Measurements from ENCODE around the gene DNAJB13. TPM values are rescaled to one million over a fixed set of nuclear protein-coding genes. Genes with fewer than 3 reads are reported as not detected.
"Not testable (repeated sequence)": the region's sequence is repeated elsewhere in the genome, so short reads cannot be mapped to it uniquely, and the experiment has no call there.

Gene DNAJB13, protein sequence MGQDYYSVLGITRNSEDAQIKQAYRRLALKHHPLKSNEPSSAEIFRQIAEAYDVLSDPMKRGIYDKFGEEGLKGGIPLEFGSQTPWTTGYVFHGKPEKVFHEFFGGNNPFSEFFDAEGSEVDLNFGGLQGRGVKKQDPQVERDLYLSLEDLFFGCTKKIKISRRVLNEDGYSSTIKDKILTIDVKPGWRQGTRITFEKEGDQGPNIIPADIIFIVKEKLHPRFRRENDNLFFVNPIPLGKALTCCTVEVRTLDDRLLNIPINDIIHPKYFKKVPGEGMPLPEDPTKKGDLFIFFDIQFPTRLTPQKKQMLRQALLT
- not detected for total RNA-seq
- long read RNA-seq, result 0 reads

DNA sequence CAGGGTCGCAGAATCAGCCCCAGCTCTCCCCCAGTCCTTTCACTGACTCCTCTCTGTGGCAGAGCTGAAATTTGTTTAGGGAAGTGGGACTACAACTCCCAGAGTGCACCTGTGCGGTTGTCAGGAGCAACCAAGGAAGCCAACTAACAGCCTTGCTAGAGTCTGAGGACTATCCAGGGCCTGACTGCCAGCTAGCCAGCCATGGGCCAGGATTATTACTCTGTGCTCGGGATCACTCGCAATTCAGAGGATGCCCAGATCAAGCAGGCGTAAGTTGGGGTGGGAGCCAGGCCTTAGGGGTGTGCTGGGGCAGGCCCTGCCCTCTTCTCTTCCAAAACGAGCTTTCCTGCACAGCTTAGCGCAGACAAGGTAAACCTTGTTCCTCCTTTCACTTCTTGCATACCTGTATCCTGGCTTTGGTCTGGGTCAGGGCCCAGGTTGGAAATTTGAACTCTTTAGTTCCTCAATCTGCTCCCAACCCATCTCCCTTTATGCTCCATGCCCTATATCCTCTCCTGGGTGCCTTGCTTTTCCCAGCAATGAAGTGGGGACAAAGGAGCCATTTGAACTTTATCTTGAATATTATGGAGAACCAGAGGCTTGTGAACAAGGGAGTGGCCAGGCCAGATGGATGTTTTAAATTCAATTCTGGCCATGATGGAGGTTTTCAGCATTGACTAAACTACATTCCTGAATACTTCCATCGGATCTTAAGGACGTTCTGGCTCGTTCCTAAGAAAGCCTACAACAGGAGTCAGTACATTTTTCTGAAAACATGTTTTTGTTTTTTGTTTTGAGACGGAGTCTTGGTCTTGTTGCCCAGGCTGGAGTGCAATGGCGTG, at the start of gene DNAJB13:
Gene DNAJB13 (plus strand): TSS at position 158 of the 842 bp plus-strand sequence. CDS start 44 bp downstream, at position 202.
- no peak for DNase-seq (ENCODE audit: low spot score)

GRCh38 chr11:73902303-73902702, 48.5 kb upstream of the DNAJB13 start:
- DNase-seq (ENCODE audit: low spot score), result no peak

GRCh38 chr11:73907191-73907590, 43.6 kb upstream of the DNAJB13 start:
- no peak for DNase-seq (ENCODE audit: low spot score)

- DNase-seq (ENCODE audit: low spot score), result no peak
Measured at GRCh38 chr11:73912026-73912425, 38.8 kb upstream of the DNAJB13 start.

DNA sequence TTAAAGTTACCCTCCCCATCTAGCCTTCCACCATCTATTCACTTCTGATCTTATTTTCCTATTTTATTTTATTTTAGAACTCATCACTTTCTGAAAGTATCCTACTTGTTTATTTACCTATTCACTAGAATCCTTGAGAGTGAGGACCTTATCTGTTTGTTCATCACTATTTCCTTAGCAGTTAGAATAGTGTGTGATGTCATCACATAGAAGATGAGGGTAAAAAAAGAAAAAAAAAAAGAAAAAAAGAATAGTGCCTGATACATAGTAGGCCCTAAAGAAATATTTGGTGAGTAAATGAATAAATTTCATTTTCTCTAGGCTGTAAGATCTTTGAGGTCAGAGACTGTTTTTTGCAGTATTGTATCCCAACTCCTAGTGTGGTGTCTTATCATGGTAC, 37.4 kb upstream of the DNAJB13 start:
- DNase-seq (ENCODE audit: low spot score), result no peak

- no peak for DNase-seq (ENCODE audit: low spot score)
Measured at GRCh38 chr11:73914284-73914683, 36.5 kb upstream of the DNAJB13 start.

DNA sequence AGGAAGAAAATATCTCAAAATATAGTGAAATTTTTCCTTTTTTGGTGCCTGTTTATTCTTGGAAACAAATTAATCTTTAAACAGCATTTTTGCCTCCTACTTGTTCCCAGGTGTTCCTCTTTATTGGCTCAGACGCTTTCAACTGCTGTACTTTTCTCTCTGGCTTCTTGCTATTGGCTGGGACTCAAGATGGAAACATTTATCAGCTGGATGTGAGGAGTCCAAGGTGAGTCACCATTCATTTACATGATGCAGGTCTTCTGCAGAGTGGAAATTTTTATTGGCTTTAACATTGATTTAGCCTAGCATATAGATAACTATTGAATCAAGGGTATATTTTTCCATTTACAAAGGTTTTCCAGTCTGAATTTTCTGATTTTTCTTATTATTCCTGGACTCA, 34.4 kb upstream of the DNAJB13 start:
- DNase-seq (ENCODE audit: low spot score), result no peak

GRCh38 chr11:73921180-73921579, 29.6 kb upstream of the DNAJB13 start:
- no peak for DNase-seq (ENCODE audit: low spot score)

DNA sequence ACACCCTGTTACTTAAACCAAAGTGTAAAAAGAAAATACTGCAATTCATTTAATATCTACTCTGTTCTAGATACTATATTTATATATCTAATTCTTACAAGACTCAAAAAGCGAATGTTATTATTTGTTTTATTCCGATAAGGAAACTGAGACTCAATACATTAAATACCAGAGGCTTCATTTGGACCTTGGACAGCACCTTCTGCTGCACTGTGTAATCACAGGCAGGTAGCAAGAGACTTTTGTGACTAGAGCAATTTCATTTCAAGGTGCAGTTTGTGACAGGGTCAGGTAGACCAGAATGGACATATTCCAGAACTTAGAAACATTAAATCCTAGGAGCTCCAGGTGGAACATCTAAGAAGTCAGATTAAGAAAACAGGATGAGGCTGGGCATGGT, 21.4 kb upstream of the DNAJB13 start:
- no peak for DNase-seq (ENCODE audit: low spot score)

DNA sequence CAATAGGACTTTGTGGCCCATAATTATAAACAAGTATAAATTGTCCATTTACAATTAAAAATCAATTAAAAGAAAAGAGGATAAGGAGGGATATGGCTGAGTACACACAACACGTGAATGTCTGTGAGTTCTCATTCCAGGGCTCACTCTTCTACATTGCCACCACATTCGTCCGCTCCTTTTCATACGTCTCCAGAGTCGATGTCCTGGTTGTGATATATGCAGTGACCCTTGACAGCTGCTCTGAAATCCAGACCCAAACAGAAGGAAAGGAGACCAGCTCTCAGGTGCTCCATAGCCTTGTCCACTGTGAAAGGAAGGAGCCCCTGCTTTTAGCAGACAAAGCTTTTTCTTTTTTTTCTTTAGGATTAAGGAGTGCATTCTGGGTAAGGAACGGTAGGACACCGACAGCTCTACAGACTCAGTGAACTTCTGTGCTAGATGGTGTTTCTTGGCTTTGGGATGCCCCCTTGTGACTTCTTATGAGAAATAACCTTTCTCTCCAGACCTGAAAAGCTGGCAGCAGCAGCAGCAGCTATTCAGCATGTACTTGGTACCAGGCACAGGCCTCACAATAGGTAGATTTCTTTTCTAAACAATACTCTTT, 19.7 kb upstream of the DNAJB13 start:
- no peak for DNase-seq (ENCODE audit: low spot score)

DNA sequence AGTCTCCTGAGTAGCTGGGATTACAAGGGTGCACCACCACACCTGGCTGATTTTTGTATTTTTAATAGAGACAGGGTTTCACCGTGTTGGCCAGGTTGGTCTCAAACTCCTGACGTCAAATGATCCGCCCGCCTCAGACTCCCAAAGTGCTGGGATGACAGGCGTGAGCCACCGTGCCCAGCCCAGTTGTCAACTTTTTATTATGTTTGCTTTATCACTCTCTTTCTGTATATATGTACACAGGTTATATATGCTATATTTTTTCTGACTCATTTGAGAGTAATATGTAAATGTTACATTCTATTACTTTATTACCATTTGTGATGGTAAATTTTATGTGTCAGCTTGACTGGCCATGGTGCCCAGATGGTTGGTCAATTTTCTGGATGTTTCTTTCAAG, 18.9 kb upstream of the DNAJB13 start:
- no peak for DNase-seq (ENCODE audit: low spot score)

DNA sequence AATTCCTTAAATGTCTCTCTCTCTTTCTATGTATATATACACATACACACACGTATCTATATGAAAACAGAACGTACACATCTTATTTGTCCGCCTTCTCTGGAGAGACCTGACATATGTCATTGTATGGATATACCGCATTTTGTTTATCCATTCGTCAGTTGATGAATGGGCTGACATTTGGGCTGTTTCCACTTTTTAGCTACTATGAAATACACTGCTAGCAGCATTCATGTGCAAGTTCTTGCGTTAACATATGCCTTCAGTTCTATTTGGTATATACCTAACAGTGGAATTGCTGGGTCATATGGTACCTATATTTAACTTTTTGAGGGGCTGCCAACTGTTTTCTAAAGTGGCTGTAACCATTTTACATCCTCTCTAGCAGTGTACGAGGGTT, 18.0 kb upstream of the DNAJB13 start:
- no peak for DNase-seq (ENCODE audit: low spot score)

GRCh38 chr11:73936047-73936446, 14.8 kb upstream of the DNAJB13 start:
- DNase-seq (ENCODE audit: low spot score), result not testable (repeated sequence)

- DNase-seq (ENCODE audit: low spot score), result no peak
Measured at GRCh38 chr11:73939096-73939495, 11.7 kb upstream of the DNAJB13 start.

DNA sequence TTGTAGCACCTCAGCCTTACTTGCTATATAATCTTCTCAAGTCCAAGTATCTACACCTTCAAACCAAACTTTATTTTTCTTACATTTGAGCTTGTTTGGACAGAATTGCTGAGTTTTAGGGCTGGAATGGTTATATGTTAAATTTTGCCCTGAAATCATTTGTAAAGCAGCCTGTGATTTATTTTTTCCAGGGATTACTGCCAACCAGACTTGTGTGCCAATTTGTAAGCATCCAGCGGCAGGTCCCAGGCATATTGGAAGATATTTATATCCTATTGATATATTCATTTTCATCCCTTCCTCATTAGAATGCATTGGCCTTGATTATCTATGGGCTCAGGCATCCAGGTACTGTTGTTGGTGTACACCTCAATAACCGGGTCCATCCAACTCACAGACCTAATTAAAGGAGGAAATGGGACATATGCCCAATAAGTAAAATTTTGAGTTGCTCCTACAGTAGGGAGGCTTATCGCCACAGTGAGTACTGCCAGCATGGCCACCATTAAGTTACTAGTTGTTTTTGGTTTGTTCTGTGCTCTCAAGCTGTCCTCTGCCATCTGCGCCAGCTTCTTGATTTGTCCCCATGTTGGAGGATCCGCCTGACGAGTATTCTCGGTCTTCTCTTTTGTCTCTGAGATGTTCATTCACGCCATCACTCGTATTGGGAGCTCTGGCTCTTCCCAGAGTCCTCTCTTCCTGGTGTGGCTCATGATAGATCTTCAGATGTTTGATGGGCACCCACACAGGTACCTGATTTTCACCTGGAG, 9.8 kb upstream of the DNAJB13 start:
- DNase-seq (ENCODE audit: low spot score), result no peak

- no peak for DNase-seq (ENCODE audit: low spot score)
Measured at GRCh38 chr11:73942010-73942409, 8.8 kb upstream of the DNAJB13 start.

DNA sequence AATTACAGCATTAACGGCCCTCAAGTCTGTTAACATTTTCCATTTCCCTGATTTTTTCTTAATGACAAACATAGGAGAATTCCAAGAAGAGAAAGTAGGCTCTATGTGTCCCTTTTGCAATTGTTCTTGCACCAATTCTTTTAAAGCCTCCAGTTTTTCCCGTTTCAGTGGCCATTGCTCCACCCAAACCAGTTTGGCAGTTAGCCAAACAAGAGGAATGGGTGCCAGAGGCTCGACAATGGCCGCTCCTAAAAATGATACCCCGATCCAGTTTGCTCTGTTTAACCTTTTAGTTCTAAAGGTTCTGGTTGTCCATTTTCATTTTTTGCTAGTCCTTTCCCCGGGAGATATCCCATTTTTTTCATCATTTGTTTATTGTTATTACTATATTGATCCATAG, 6.7 kb upstream of the DNAJB13 start:
- no peak for DNase-seq (ENCODE audit: low spot score)

- DNase-seq (ENCODE audit: low spot score), result no peak
Measured at GRCh38 chr11:73944901-73945300, 5.9 kb upstream of the DNAJB13 start.

DNA sequence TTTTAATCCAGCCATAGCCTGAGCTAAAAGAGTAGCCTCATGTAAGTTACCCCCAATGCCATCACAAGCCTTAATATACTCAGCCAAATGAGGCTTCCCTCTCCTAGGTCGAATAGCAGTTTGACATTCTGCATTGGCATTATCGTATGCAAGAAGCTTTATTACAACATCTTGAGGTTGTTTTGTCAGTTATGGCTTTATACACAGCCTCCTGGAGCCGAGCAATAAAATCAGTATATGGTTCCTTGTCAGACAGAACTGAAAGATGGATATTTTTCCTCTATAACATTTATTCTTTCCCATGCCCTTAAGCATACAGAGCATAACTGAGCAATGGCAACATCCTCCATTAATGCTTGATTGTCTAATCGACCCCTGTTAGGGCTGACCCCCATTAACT, 5.4 kb upstream of the DNAJB13 start:
- no peak for DNase-seq (ENCODE audit: low spot score)

DNA sequence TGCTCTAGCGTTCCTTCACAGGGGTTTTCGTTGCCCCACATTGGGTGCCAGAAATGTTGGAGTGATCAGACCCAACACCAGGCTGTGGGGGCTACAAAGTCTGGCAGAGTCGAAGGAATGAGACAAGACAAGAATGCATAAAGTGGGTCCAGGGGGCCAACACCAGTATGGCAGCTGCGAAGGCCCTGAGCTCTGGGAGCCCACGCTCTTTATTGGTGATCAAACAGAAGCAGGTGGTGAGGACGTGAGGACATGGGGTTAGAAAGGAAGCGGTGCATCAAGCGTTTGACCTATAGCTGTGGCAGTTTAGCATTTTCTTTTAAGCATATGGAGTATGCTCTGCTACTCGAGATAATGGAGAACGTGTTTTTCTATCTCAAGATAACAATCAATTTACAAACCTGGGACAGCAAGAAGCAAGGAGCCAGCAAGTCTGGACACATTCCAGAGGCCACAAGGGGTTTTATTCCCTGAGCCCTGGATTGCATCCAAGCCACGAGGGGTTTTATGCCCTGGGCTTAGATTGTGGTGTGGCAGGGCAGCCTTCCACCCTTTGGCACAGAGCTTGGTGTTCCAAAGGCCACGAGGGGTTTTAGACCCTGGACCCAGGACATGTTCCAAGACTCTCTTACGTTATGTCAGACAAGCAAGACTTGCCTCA, 3.9 kb upstream of the DNAJB13 start:
- no peak for DNase-seq (ENCODE audit: low spot score)

DNA sequence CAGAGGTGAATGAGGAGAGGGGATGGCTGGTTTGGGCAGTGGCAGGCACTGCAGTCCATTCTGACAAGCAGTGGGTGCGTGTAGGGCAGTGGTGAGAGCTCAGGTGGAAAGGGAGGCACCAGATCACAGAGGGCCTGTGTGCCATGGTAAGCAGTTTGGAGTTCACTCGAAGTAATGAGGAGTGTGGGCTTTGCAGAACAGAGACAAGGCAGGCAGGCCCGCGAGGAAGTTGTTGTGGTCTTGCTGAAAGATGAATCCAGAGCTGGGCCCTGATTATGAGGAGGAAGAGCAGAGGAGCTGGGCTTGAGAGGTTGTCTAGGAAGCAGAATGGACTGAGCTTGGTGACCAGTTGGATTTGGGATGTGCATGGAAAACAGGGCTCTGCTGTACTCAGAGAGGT, 1.6 kb upstream of the DNAJB13 start:
- DNase-seq (ENCODE audit: low spot score), result no peak

Data from mesenteric fat pad (tissue), 1 donor.